ENCODE data around the gene PRRT4.

The PRRT4 gene

GRCh38 chr7:128361411-128362379 lies at the start of gene PRRT4:
Gene PRRT4, minus strand, starts transcription at chr7:128361690.
- H3K4me3 ChIP-seq (replicated peaks; ENCODE audit: low read depth, low read length): peak within 1 kb of the TSS; percentile 44
- TF ChIP-seq CTCF (IDR thresholded peaks at IDR 0.05; ENCODE audit: low read length, missing control alignments): peak; percentile 1
- no peak for DNase-seq (ENCODE audit: low read depth)

GRCh38 chr7:128410451-128410753 lies 48.9 kb upstream of the PRRT4 start:
- no peak for DNase-seq (ENCODE audit: low read depth)
- no peak for TF ChIP-seq CTCF (IDR thresholded peaks at IDR 0.05; ENCODE audit: low read length, missing control alignments)
- H3K4me3 ChIP-seq (replicated peaks; ENCODE audit: low read depth, low read length): peak overlapping the region; percentile 70

GRCh38 chr7:128409596-128410450 lies 48.3 kb upstream of the PRRT4 start, which contains the start of gene IMPDH1:
Gene IMPDH1, minus strand, starts transcription at chr7:128409982. Its CDS starts 81 bp downstream, at chr7:128409901.
- DNase-seq (ENCODE audit: low read depth): peak; percentile 79
- TF ChIP-seq CTCF (IDR thresholded peaks at IDR 0.05; ENCODE audit: low read length, missing control alignments): no peak
- peak within 1 kb of the TSS; percentile 70 for H3K4me3 ChIP-seq (replicated peaks; ENCODE audit: low read depth, low read length)

- TF ChIP-seq CTCF (IDR thresholded peaks at IDR 0.05; ENCODE audit: low read length, missing control alignments): no peak
- no peak for DNase-seq (ENCODE audit: low read depth)
- peak overlapping the region; percentile 70 for H3K4me3 ChIP-seq (replicated peaks; ENCODE audit: low read depth, low read length)
Measured at GRCh38 chr7:128408709-128409595, 47.5 kb upstream of the PRRT4 start.

GRCh38 chr7:128407751-128408708 lies 46.5 kb upstream of the PRRT4 start:
- H3K4me3 ChIP-seq (replicated peaks; ENCODE audit: low read depth, low read length): no peak overlapping the region
- no peak for TF ChIP-seq CTCF (IDR thresholded peaks at IDR 0.05; ENCODE audit: low read length, missing control alignments)

More at GRCh38 chr7:128407751-128408708, 46.5 kb upstream of the PRRT4 start:
- no peak for DNase-seq (ENCODE audit: low read depth)
